ENCODE data around the gene TRIM40. TPM values are rescaled to one million over a fixed set of nuclear protein-coding genes. Genes with fewer than 3 reads are reported as not detected.

Gene TRIM40
- total RNA-seq, 6 experiments from 2014 or later, result 0.18 to 5.2 TPM; not detected in 4

- Histone ChIP-seq H3K4me1 (peaks cover 0 to 25% (median 2%) of the 10 kb centered on the region in 4 donors), H3K9me3 (no peaks in the 10 kb centered on the region), H3K27me3 (peaks cover 0 to 3% of the 10 kb centered on the region in 2 donors), H3K36me3 (no peaks in the 10 kb centered on the region), H3K27ac (no peak overlapping the region), H3K4me3 (peak overlapping the region; percentile 4 to 35 (median 22))
- 5% methylated on average over 17 of the region's 47 CpGs for WGBS (ENCODE audit: insufficient coverage, low coverage, low lambda C conversion rate, missing lambda C conversion rate)
- DNase-seq (peak; percentile 53 to 71 (median 64)), ATAC-seq (peak; percentile 18 to 55 (median 47))
- intact Hi-C loops (cut with DNase I), result loop anchor here in 1 of 2 donors (10.0 kb wide), 1 partner anchor 64 kb away; the partner anchor contains the start of genes TRIM10 and TRIM15
- peak in 1 of 4 donors; percentile 5 for TF ChIP-seq CTCF (IDR thresholded peaks at IDR 0.05)
- no peak for TF ChIP-seq POLR2A (IDR thresholded peaks at IDR 0.05)
These were observed 35.1 kb upstream of the TRIM40 start for GRCh38 chr6:30100585-30101443.

- peaks cover 0 to 25% (median 2%) of the 10 kb centered on the region in 4 donors for H3K4me1 ChIP-seq
- TF ChIP-seq POLR2A (IDR thresholded peaks at IDR 0.05) (peak; percentile 81), CTCF (IDR thresholded peaks at IDR 0.05) (peak in 3 of 4 donors; percentile 12 to 38 (median 21))
- peak; percentile 86 to 96 (median 94) for ATAC-seq
- H3K4me3 ChIP-seq, result peak overlapping the region; percentile 22 to 31 (median 30)
- peak overlapping the region; percentile 27 to 70 (median 55) for H3K27ac ChIP-seq
- DNase-seq, result peak; percentile 93 to 97 (median 96)
- intact Hi-C loops (cut with DNase I), result loop anchor here in 1 of 2 donors (10.0 kb wide), 1 partner anchor 63 kb away; the partner anchor contains the start of genes TRIM10 and TRIM15
- H3K36me3 ChIP-seq, result no peaks in the 10 kb centered on the region
- no peaks in the 10 kb centered on the region for H3K9me3 ChIP-seq
- H3K27me3 ChIP-seq, result peaks cover 0 to 3% of the 10 kb centered on the region in 2 donors
- WGBS (ENCODE audit: insufficient coverage, low coverage, low lambda C conversion rate, missing lambda C conversion rate), result 1% methylated on average over 13 of the region's 51 CpGs
These were observed 34.2 kb upstream of the TRIM40 start for GRCh38 chr6:30101444-30102413.

- 35% methylated on average over 14 of the region's 15 CpGs for WGBS (ENCODE audit: insufficient coverage, low coverage, low lambda C conversion rate, missing lambda C conversion rate)
- peak overlapping the region; percentile 22 to 31 (median 30) for H3K4me3 ChIP-seq
- peak overlapping the region; percentile 27 to 70 (median 55) for H3K27ac ChIP-seq
- ATAC-seq (peak in 2 of 4 donors; percentile 3), DNase-seq (no peak)
- intact Hi-C loops (cut with DNase I), result loop anchor here in 1 of 2 donors (10.0 kb wide), 1 partner anchor 62 kb away; the partner anchor contains the start of genes TRIM10 and TRIM15
- TF ChIP-seq CTCF (IDR thresholded peaks at IDR 0.05) (no peak), POLR2A (IDR thresholded peaks at IDR 0.05) (no peak)
- no peaks in the 10 kb centered on the region for H3K9me3 ChIP-seq
- H3K36me3 ChIP-seq, result no peaks in the 10 kb centered on the region
- H3K27me3 ChIP-seq, result peaks cover 0 to 3% of the 10 kb centered on the region in 2 donors
- peaks cover 0 to 25% (median 2%) of the 10 kb centered on the region in 4 donors for H3K4me1 ChIP-seq
These were observed 33.4 kb upstream of the TRIM40 start for GRCh38 chr6:30102414-30102969.
